SK-N-SH (cell line): Measurements from ENCODE around the gene CALML6. TPM values are rescaled to one million over a fixed set of nuclear protein-coding genes. Genes with fewer than 3 reads are reported as not detected.
A peak's percentile ranks its signal among the peaks of the same experiment; 100 is the strongest.
"Not testable (repeated sequence)": the region's sequence is repeated elsewhere in the genome, so short reads cannot be mapped to it uniquely, and the experiment has no call there.

Source experiments
- CTCF ChIA-PET: fragments of 300-600, 350-600 bp; formaldehyde crosslinking; extraction: SDS; loops from one replicate; lab custom pipeline; 2021; lab: Yijun Ruan, JAX
- POLR2A ChIA-PET: fragments of 350-600 bp; sonication (Branson Sonifier 250); formaldehyde crosslinking; extraction: SDS; loops from one replicate; lab custom pipeline; 2020; ENCODE audit warnings: antibody characterized with exemption, inconsistent platforms; lab: Yijun Ruan, JAX
- DNase-seq: peaks from one replicate; pipeline ENCODE4 v3.0.0; 2012
- H2AFZ ChIP-seq: fragments of 200-600 bp; sonication (generic); 2 replicates; pipeline ENCODE4 v1.8.1; 2016; ENCODE audit warnings: antibody characterized with exemption, mild to moderate bottlenecking, low read depth
- H3F3A ChIP-seq: fragments of 200-600 bp; sonication (generic); replicated peaks from 2 replicates; pipeline ENCODE3; 2016; ENCODE audit warnings: antibody characterized with exemption, mild to moderate bottlenecking; ENCODE audit not compliant: insufficient read depth
- H3K27ac ChIP-seq, 2 experiments: fragments of 200-500 bp in 1 of 2; fragments of 200-600 bp in 1 of 2; sonication (Bioruptor generic) in 1 of 2; sonication (generic), shearing (Covaris generic) in 1 of 2; 2 replicates each; pipeline versions ENCODE4 v1.5.1 to v1.6.1; 2014 to 2016; ENCODE audit warnings: low read depth in 2 of 2, inconsistent platforms in 1 of 2, low read length in 1 of 2, mild to moderate bottlenecking in 1 of 2, mixed read lengths in 1 of 2
- H3K27me3 ChIP-seq: fragments of 200-600 bp; sonication (generic), shearing (Covaris generic); 2 replicates; pipeline ENCODE4 v1.6.1; 2016; ENCODE audit warnings: mixed run types; ENCODE audit not compliant: insufficient read depth
- H3K36me3 ChIP-seq, 2 experiments: fragments of 200-500 bp in 1 of 2; fragments of 200-600 bp in 1 of 2; sonication (Bioruptor generic) in 1 of 2; sonication (generic) in 1 of 2; replicated peaks in 1 of 2; 2 replicates each; pipeline versions ENCODE3 to v1.5.1; 2014 to 2016; ENCODE audit warnings: low read length in 1 of 2, mild to moderate bottlenecking in 1 of 2; ENCODE audit not compliant: insufficient read depth in 2 of 2, control insufficient read depth in 1 of 2
- H3K4me1 ChIP-seq, 2 experiments: fragments of 200-500 bp in 1 of 2; fragments of 200-600 bp in 1 of 2; sonication (Bioruptor generic) in 1 of 2; sonication (generic), shearing (Covaris generic) in 1 of 2; 2 replicates each; pipeline versions ENCODE4 v1.5.1 to v1.6.1; 2014 to 2016; ENCODE audit warnings: low read depth in 1 of 2, low read length in 1 of 2, mixed run types in 1 of 2; ENCODE audit not compliant: insufficient read depth in 2 of 2, control insufficient read depth in 1 of 2
- H3K4me2 ChIP-seq: fragments of 200-600 bp; sonication (generic), shearing (Covaris generic); 2 replicates; pipeline ENCODE4 v1.6.1; 2017; ENCODE audit warnings: mixed run types
- H3K4me3 ChIP-seq, 2 experiments: fragments of 200-500 bp in 1 of 2; fragments of 200-600 bp in 1 of 2; sonication (Bioruptor generic) in 1 of 2; sonication (generic), shearing (Covaris generic) in 1 of 2; 2 replicates each; pipeline versions ENCODE4 v1.5.1 to v1.8.1; 2014 to 2016; ENCODE audit warnings: low read depth in 2 of 2, inconsistent platforms in 1 of 2, low read length in 1 of 2, mild to moderate bottlenecking in 1 of 2, mixed read lengths in 1 of 2, moderate library complexity in 1 of 2
- H3K79me2 ChIP-seq: fragments of 200-600 bp; sonication (generic); 2 replicates; pipeline ENCODE4 v1.8.1; 2017; ENCODE audit warnings: mild to moderate bottlenecking; ENCODE audit not compliant: insufficient read depth
- H3K9ac ChIP-seq: fragments of 200-600 bp; sonication (generic); 2 replicates; pipeline ENCODE4 v1.6.1; 2017; ENCODE audit warnings: mixed run types
- H3K9me2 ChIP-seq: fragments of 200-600 bp; sonication (generic); 2 replicates; pipeline ENCODE4 v1.6.1; 2017; ENCODE audit warnings: mixed run types
- H3K9me3 ChIP-seq: fragments of 200-600 bp; sonication (generic); 2 replicates; pipeline ENCODE4 v1.6.1; 2017; ENCODE audit warnings: mixed run types, mild to moderate bottlenecking, moderate library complexity
- H4K20me1 ChIP-seq: fragments of 200-600 bp; sonication (generic); 2 replicates; pipeline ENCODE4 v1.6.1; 2017; ENCODE audit warnings: mild to moderate bottlenecking, mixed run types; ENCODE audit not compliant: insufficient read depth
- EP300 ChIP-seq, 2 experiments: IDR thresholded peaks; 2 replicates each; pipeline versions ENCODE4 v1.4.0 to v1.6.1; 2012; ENCODE audit warnings: borderline replicate concordance in 1 of 2, low read depth in 1 of 2, low read length in 1 of 2
- GATA2 ChIP-seq: sonication (generic); formaldehyde crosslinking; IDR thresholded peaks from 2 replicates; pipeline ENCODE4 v1.5.0; 2020; ENCODE audit warnings: mild to moderate bottlenecking, missing genetic modification reagents
- MXI1 ChIP-seq: IDR thresholded peaks from 2 replicates; pipeline ENCODE4 v1.6.1; 2012; ENCODE audit warnings: mild to moderate bottlenecking, low read depth, low read length, improper control_type of control experiment
- RAD21 ChIP-seq: IDR thresholded peaks from 2 replicates; pipeline ENCODE4 v1.6.1; 2012; ENCODE audit warnings: mild to moderate bottlenecking, low read length
- RCOR1 ChIP-seq: fragments of 150-350 bp; IDR thresholded peaks from 2 replicates; pipeline ENCODE4 v1.6.1; 2017; ENCODE audit warnings: antibody characterized with exemption, low read length
- RFX5 ChIP-seq: IDR thresholded peaks from 2 replicates; pipeline ENCODE4 v1.6.1; 2012; ENCODE audit warnings: mild to moderate bottlenecking, improper control_type of control experiment, low read length
- SMC3 ChIP-seq: IDR thresholded peaks from 2 replicates; pipeline ENCODE4 v1.6.1; 2012; ENCODE audit warnings: low read depth, low read length, improper control_type of control experiment
- WGBS: methylation state at CpG from one replicate; pipeline ENCODE4 v1.1.6; 2017; ENCODE audit warnings: low lambda C conversion rate; 5-methylcytosine and 5-hydroxymethylcytosine counted together
- polyA plus RNA-seq, 3 experiments: library from polyadenylated mRNA; depleted of rRNA; stranded (reverse); fragments of >200 nt; gene quantifications; 2 replicates each; pipeline ENCODE4 v1.2.3, GENCODE V29; 2012
- TF ChIP-seq, protein P1 (sequence below): IDR thresholded peaks from 2 replicates; pipeline ENCODE4 v1.4.0; 2012; ENCODE audit warnings: low read depth, borderline replicate concordance
- TF ChIP-seq, protein P2 (sequence below): IDR thresholded peaks from 2 replicates; pipeline ENCODE4 v1.4.0; 2012; ENCODE audit warnings: low read depth

Gene CALML6
- polyA plus RNA-seq, 1 of the 3 experiments (the other 2 are of a cell fraction): 0.87 TPM

- Histone ChIP-seq H3K9ac (no peak overlapping the region), H3K36me3 (peaks cover 3 to 10% of the 10 kb centered on the region in 2 experiments), H3K79me2 (peaks cover 100% of the 10 kb centered on the region), H3K4me1 (peaks cover 0 to 21% of the 10 kb centered on the region in 2 experiments; a peak in 2 of 4 replicates), H3K9me2 (no peaks in the 10 kb centered on the region), H3K27me3 (no peaks in the 10 kb centered on the region), H3K9me3 (no peaks in the 10 kb centered on the region), H3F3A (peaks cover 13% of the 10 kb centered on the region), H3K4me2 (no peak overlapping the region), H3K27ac (peak overlapping the region; percentile 31 to 35), H3K4me3 (no peak overlapping the region), H2AFZ (no peak overlapping the region), H4K20me1 (peaks cover 100% of the 10 kb centered on the region)
- ChIA-PET CTCF (interaction anchor here (1.1 to 4.6 kb wide), 5 partner anchors 11 to 94 kb away, joined by 3 to 15 read pairs (median 4); no protein-coding TSS in a partner anchor), POLR2A (interaction anchor here (0.6 to 1.2 kb wide), 4 partner anchors 25 to 60 kb away, joined by 3 to 12 read pairs (median 6); no protein-coding TSS in a partner anchor)
- TF ChIP-seq, protein P1, sequence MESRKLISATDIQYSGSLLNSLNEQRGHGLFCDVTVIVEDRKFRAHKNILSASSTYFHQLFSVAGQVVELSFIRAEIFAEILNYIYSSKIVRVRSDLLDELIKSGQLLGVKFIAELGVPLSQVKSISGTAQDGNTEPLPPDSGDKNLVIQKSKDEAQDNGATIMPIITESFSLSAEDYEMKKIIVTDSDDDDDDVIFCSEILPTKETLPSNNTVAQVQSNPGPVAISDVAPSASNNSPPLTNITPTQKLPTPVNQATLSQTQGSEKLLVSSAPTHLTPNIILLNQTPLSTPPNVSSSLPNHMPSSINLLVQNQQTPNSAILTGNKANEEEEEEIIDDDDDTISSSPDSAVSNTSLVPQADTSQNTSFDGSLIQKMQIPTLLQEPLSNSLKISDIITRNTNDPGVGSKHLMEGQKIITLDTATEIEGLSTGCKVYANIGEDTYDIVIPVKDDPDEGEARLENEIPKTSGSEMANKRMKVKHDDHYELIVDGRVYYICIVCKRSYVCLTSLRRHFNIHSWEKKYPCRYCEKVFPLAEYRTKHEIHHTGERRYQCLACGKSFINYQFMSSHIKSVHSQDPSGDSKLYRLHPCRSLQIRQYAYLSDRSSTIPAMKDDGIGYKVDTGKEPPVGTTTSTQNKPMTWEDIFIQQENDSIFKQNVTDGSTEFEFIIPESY: no peak
- peak; percentile 94 for TF ChIP-seq GATA2 (CRISPR knock-in tag)
- TF ChIP-seq EP300 (IDR thresholded peaks at IDR 0.05; ENCODE audit: borderline replicate concordance in 1 of 2, low read depth in 1 of 2, low read length in 1 of 2): peak in 1 of 2 experiments; percentile 56; a peak in 1 of 4 replicates
- no peak for TF ChIP-seq RFX5
- peak; percentile 62; the same call in 1 of the 2 replicates for TF ChIP-seq MXI1
- peak; percentile 53; the same call in 1 of the 2 replicates for TF ChIP-seq RCOR1
- TF ChIP-seq SMC3: no peak; the same call in 1 of the 2 replicates
- TF ChIP-seq, protein P2, sequence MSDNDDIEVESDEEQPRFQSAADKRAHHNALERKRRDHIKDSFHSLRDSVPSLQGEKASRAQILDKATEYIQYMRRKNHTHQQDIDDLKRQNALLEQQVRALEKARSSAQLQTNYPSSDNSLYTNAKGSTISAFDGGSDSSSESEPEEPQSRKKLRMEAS: no peak
- no peak for TF ChIP-seq RAD21
- 56% methylated on average over 4 of the region's 4 CpGs for WGBS
- peak; percentile 58 for DNase-seq
Measured at GRCh38 chr1:1883092-1883873, 31.8 kb upstream of the CALML6 start.

DNA sequence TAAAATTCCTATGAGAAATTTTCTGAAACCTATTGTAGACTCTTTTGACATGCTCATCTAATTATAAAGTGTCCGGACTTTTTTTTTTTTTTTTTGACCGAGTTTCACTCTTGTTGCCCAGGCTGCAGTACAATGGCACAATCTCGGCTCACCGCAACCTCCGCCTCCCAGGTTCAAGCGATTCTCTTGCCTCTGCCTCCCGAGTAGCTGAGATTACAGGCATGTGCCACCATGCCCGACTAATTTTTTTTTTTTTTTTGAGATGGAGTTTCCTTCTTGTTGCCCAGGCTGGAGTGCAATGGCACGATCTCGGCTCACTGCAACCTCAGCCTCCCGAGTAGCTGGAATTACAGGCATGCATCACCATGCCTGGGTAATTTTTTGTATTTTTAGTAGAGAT, 31.2 kb upstream of the CALML6 start:
- CTCF ChIA-PET: interaction anchor here (1.0 to 4.6 kb wide), 6 partner anchors 11 to 95 kb away, joined by 3 to 15 read pairs (median 6); no protein-coding TSS in a partner anchor

More for the DNA sequence above, 31.2 kb upstream of the CALML6 start:
- peak overlapping the region; percentile 31 to 35; a peak in 2 of 4 replicates for H3K27ac ChIP-seq
- peaks cover 0 to 27% of the 10 kb centered on the region in 2 experiments; a peak in 3 of 4 replicates for H3K4me1 ChIP-seq
- not testable (repeated sequence) for DNase-seq, H3K4me2 ChIP-seq, H3K4me3 ChIP-seq, H3K36me3 ChIP-seq, H3K9me3 ChIP-seq, H2AFZ ChIP-seq, H3K9ac ChIP-seq, H3K9me2 ChIP-seq, H3K27me3 ChIP-seq
- peaks cover 13% of the 10 kb centered on the region for H3F3A ChIP-seq
- POLR2A ChIA-PET: interaction anchor here (0.6 to 1.2 kb wide), 5 partner anchors 25 to 743 kb away, joined by 3 to 12 read pairs (median 4); no protein-coding TSS in a partner anchor
- peaks cover 100% of the 10 kb centered on the region for H3K79me2 ChIP-seq
- WGBS: 70% methylated on average over 11 of the region's 11 CpGs
- H4K20me1 ChIP-seq: peaks cover 100% of the 10 kb centered on the region
